Caco-2 (cell line): ENCODE results near the gene ULBP1. TPM values are rescaled to one million over a fixed set of nuclear protein-coding genes. Genes with fewer than 3 reads are reported as not detected.
"Not testable (repeated sequence)": the region's sequence is repeated elsewhere in the genome, so short reads cannot be mapped to it uniquely, and the experiment has no call there.

Experiments used
- BruUV-seq: library from RNA; stranded (reverse); fragments of 400-500 nt; replicated peaks from 2 replicates; lab custom pipeline; 2021; lab: Mats Ljungman, UMichigan
- CTCF ChIA-PET: fragments of 300-600 bp; sonication (Branson Sonifier 250); formaldehyde crosslinking; loops from one replicate; lab custom pipeline; 2022; ENCODE audit warnings: antibody characterized with exemption; lab: Charles Lee
- POLR2A ChIA-PET: fragments of 300-600 bp; sonication (Branson Sonifier 250); formaldehyde crosslinking; loops from one replicate; lab custom pipeline; 2022; ENCODE audit warnings: antibody characterized with exemption; lab: Charles Lee
- DNase-seq, 2 experiments: peaks; one replicate each; pipeline versions ENCODE4 v3.0.0 to v3.0.0-alpha.2; 2020 to 2022
- H3K27me3 ChIP-seq: replicated peaks from 2 replicates; pipeline ENCODE4 v1.6.0; 2011; ENCODE audit warnings: low read length; ENCODE audit not compliant: control insufficient read depth, insufficient read depth
- H3K36me3 ChIP-seq: 2 replicates; pipeline ENCODE4 v1.5.1; 2011; ENCODE audit warnings: low read length; ENCODE audit not compliant: control insufficient read depth, insufficient read depth
- H3K4me1 ChIP-seq: fragments of 250-450 bp; sonication (Bioruptor Pico); 2 replicates; pipeline ENCODE4 v1.5.1; 2020; ENCODE audit warnings: mild to moderate bottlenecking
- H3K4me3 ChIP-seq: 2 replicates; pipeline ENCODE4 v1.5.1; 2011; ENCODE audit warnings: low read depth, mild to moderate bottlenecking, control low read depth, low read length
- H3K9me3 ChIP-seq: fragments of 250-450 bp; sonication (Bioruptor Pico); 2 replicates; pipeline ENCODE4 v1.5.1; 2020; ENCODE audit warnings: mild to moderate bottlenecking, moderate library complexity
- H3K27ac Mint-ChIP-seq: one replicate; pipeline ENCODE4 v1.8.0; 2022; ENCODE audit warnings: mixed read lengths; ENCODE audit not compliant: unreplicated experiment
- H3K27me3 Mint-ChIP-seq: one replicate; pipeline ENCODE4 v1.8.0; 2022; ENCODE audit warnings: mixed read lengths; ENCODE audit not compliant: insufficient read depth, unreplicated experiment
- H3K36me3 Mint-ChIP-seq: one replicate; pipeline ENCODE4 v1.8.0; 2022; ENCODE audit warnings: mild to moderate bottlenecking, mixed read lengths; ENCODE audit not compliant: insufficient read depth, unreplicated experiment
- H3K4me1 Mint-ChIP-seq: one replicate; pipeline ENCODE4 v1.8.0; 2022; ENCODE audit warnings: low read depth, mixed read lengths; ENCODE audit not compliant: unreplicated experiment
- H3K4me3 Mint-ChIP-seq: one replicate; pipeline ENCODE4 v1.8.0; 2022; ENCODE audit warnings: mild to moderate bottlenecking, moderate library complexity, mixed read lengths; ENCODE audit not compliant: unreplicated experiment
- H3K9me3 Mint-ChIP-seq: one replicate; pipeline ENCODE4 v1.8.0; 2022; ENCODE audit warnings: mixed read lengths; ENCODE audit not compliant: unreplicated experiment
- intact Hi-C: fragments of 100-400 bp; cut with micrococcal nuclease; formaldehyde crosslinking; loops from one replicate; pipeline ENCODE4 v1.10.0; 2022; ENCODE audit not compliant: unreplicated experiment
- total RNA-seq: library from RNA; stranded (reverse); gene quantifications from 2 replicates; pipeline ENCODE4 v1.2.3, GENCODE V29; 2022
- TF ChIP-seq, protein P1 (sequence below), 2 experiments: fragments of 200-600 bp in 1 of 2; IDR thresholded peaks; 1 replicate in 1 of 2; 2 replicates in 1 of 2; pipeline versions ENCODE4 v1.5.1 to v1.8.0; 2011 to 2022; ENCODE audit warnings: antibody characterized with exemption in 1 of 2, control low read depth in 1 of 2, inconsistent platforms in 1 of 2, low read depth in 1 of 2, low read length in 1 of 2, mild to moderate bottlenecking in 1 of 2, moderate library complexity in 1 of 2; ENCODE audit not compliant: insufficient read depth in 1 of 2, severe bottlenecking in 1 of 2, unreplicated experiment in 1 of 2

The ULBP1 gene
- total RNA-seq, 1 experiment from 2014 or later: 7.7 TPM

- Histone ChIP-seq H3K36me3 (no peaks in the 10 kb centered on the region), H3K9me3 (no peaks in the 10 kb centered on the region), H3K4me3 (no peak overlapping the region), H3K4me1 (no peaks in the 10 kb centered on the region), H3K27me3 (no peaks in the 10 kb centered on the region)
- TF ChIP-seq, protein P1, sequence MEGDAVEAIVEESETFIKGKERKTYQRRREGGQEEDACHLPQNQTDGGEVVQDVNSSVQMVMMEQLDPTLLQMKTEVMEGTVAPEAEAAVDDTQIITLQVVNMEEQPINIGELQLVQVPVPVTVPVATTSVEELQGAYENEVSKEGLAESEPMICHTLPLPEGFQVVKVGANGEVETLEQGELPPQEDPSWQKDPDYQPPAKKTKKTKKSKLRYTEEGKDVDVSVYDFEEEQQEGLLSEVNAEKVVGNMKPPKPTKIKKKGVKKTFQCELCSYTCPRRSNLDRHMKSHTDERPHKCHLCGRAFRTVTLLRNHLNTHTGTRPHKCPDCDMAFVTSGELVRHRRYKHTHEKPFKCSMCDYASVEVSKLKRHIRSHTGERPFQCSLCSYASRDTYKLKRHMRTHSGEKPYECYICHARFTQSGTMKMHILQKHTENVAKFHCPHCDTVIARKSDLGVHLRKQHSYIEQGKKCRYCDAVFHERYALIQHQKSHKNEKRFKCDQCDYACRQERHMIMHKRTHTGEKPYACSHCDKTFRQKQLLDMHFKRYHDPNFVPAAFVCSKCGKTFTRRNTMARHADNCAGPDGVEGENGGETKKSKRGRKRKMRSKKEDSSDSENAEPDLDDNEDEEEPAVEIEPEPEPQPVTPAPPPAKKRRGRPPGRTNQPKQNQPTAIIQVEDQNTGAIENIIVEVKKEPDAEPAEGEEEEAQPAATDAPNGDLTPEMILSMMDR (IDR thresholded peaks at IDR 0.05; ENCODE audit: insufficient read depth in 1 of 2, low read depth in 1 of 2, low read length in 1 of 2, severe bottlenecking in 1 of 2, unreplicated experiment in 1 of 2): no peak
- no peaks in the 10 kb centered on the region for H3K27me3 Mint-ChIP-seq
- POLR2A ChIA-PET: no interaction called here
- BruUV-seq: no TSS peak
- H3K36me3 Mint-ChIP-seq: peaks cover 15% of the 10 kb centered on the region
- no peak overlapping the region for H3K27ac Mint-ChIP-seq
- CTCF ChIA-PET: no interaction called here
- intact Hi-C loops: no loop called here
- DNase-seq: no peak
- no peaks in the 10 kb centered on the region for H3K9me3 Mint-ChIP-seq
- H3K4me3 Mint-ChIP-seq: no peak overlapping the region
- H3K4me1 Mint-ChIP-seq: no peaks in the 10 kb centered on the region
Measured at GRCh38 chr6:149967591-149967990, 3.8 kb downstream of the ULBP1 start.

DNA sequence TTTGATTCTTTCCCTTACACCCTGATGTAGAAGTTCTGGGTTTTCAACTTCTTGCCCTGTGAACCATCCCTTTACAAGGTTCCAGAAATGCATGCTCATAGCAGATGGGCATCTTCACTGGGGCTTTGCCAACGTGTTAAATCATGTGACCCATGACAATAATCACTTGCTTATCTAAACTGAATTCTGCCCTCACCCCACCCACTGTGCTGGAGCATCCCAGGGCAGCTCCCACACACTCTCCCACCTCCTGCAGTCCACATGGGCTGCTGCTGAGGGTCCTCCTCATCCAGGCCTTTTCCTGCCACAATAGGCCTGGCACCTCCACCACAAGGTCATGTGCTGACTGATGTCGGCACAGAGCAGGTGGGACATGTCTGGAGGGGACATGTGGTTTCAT is 4.3 kb downstream of the ULBP1 start:
- intact Hi-C loops, H3K9me3 Mint-ChIP-seq, POLR2A ChIA-PET, H3K27ac Mint-ChIP-seq, H3K4me3 ChIP-seq, BruUV-seq, H3K27me3 ChIP-seq, H3K27me3 Mint-ChIP-seq, CTCF ChIA-PET, H3K36me3 ChIP-seq, H3K4me3 Mint-ChIP-seq, H3K9me3 ChIP-seq, H3K4me1 Mint-ChIP-seq, DNase-seq, H3K4me1 ChIP-seq: not testable (repeated sequence)
- H3K36me3 Mint-ChIP-seq: peaks cover 15% of the 10 kb centered on the region

GRCh38 chr6:149968909-149969308 is 5.2 kb downstream of the ULBP1 start:
- H3K4me3 Mint-ChIP-seq, H3K36me3 ChIP-seq, H3K27me3 Mint-ChIP-seq, H3K4me1 Mint-ChIP-seq, intact Hi-C loops, DNase-seq, H3K36me3 Mint-ChIP-seq, H3K9me3 ChIP-seq, H3K27me3 ChIP-seq, H3K4me1 ChIP-seq, CTCF ChIA-PET, POLR2A ChIA-PET, H3K27ac Mint-ChIP-seq, H3K9me3 Mint-ChIP-seq, BruUV-seq, H3K4me3 ChIP-seq: not testable (repeated sequence)

- ChIA-PET CTCF (no interaction called here), POLR2A (no interaction called here)
- Mint-ChIP-seq H3K9me3 (no peaks in the 10 kb centered on the region), H3K27me3 (peaks cover 3% of the 10 kb centered on the region), H3K4me1 (no peaks in the 10 kb centered on the region), H3K4me3 (no peak overlapping the region), H3K27ac (no peak overlapping the region), H3K36me3 (peaks cover 3% of the 10 kb centered on the region)
- no peaks in the 10 kb centered on the region for H3K36me3 ChIP-seq
- intact Hi-C loops: no loop called here
- H3K9me3 ChIP-seq: no peaks in the 10 kb centered on the region
- DNase-seq: no peak
- TF ChIP-seq, protein P1 (IDR thresholded peaks at IDR 0.05; ENCODE audit: insufficient read depth in 1 of 2, low read depth in 1 of 2, low read length in 1 of 2, severe bottlenecking in 1 of 2, unreplicated experiment in 1 of 2): no peak
- no peak overlapping the region for H3K4me3 ChIP-seq
- no peaks in the 10 kb centered on the region for H3K4me1 ChIP-seq
- BruUV-seq: no TSS peak
- no peaks in the 10 kb centered on the region for H3K27me3 ChIP-seq
Measured at GRCh38 chr6:149969635-149970034, 5.9 kb downstream of the ULBP1 start.

- H3K36me3 Mint-ChIP-seq, H3K4me3 ChIP-seq, H3K36me3 ChIP-seq, H3K4me1 ChIP-seq, DNase-seq, H3K27me3 ChIP-seq, H3K4me1 Mint-ChIP-seq, H3K27ac Mint-ChIP-seq, H3K9me3 Mint-ChIP-seq, BruUV-seq, intact Hi-C loops, H3K9me3 ChIP-seq, POLR2A ChIA-PET, H3K4me3 Mint-ChIP-seq: not testable (repeated sequence)
- CTCF ChIA-PET: interaction anchor here (0.7 kb wide), 1 partner anchor 11 kb away, joined by 3 read pairs; the partner anchor contains the start of gene ULBP1
- peaks cover 13% of the 10 kb centered on the region for H3K27me3 Mint-ChIP-seq
Measured at GRCh38 chr6:149974394-149974793, 10.7 kb downstream of the ULBP1 start.
